Vagina (tissue), 2 donors: ENCODE results near the gene CTBP2. TPM values are rescaled to one million over a fixed set of nuclear protein-coding genes. Genes with fewer than 3 reads are reported as not detected.

Source experiments
- DNase-seq, 2 donors: peaks; one replicate each; pipeline ENCODE4 v3.0.0-alpha.2; 2017; ENCODE audit errors: extremely low spot score in 2 of 2
- H3K27ac ChIP-seq: fragments of 200-600 bp; sonication (generic); one replicate; pipeline ENCODE4 v1.5.1; 2019
- H3K27me3 ChIP-seq: fragments of 200-600 bp; sonication (generic); one replicate; pipeline ENCODE4 v1.5.1; 2019
- H3K36me3 ChIP-seq, 2 donors: fragments of 200-600 bp; sonication (generic); one replicate each; pipeline ENCODE4 v1.5.1; 2017 to 2019
- H3K4me1 ChIP-seq: fragments of 200-600 bp; sonication (generic); one replicate; pipeline ENCODE4 v1.5.1; 2019
- H3K4me3 ChIP-seq, 2 donors: fragments of 200-600 bp; sonication (generic); 1 replicate in 1 of 2; 2 replicates in 1 of 2; pipeline ENCODE4 v1.5.1; 2016 to 2019
- H3K9me3 ChIP-seq: fragments of 200-600 bp; sonication (generic); one replicate; pipeline ENCODE4 v1.5.1; 2019
- POLR2A ChIP-seq, 2 donors: fragments of 450-650 bp; IDR thresholded peaks; one replicate each; pipeline ENCODE4 v1.6.1; 2017; ENCODE audit warnings: antibody characterized with exemption in 2 of 2, mild to moderate bottlenecking in 2 of 2, moderate library complexity in 2 of 2
- POLR2AphosphoS5 ChIP-seq, 2 donors: sonication (generic); formaldehyde crosslinking; IDR thresholded peaks; one replicate each; pipeline ENCODE4 v1.9.0; 2017; ENCODE audit warnings: antibody characterized with exemption in 2 of 2, mild to moderate bottlenecking in 2 of 2, low read depth in 1 of 2; ENCODE audit not compliant: insufficient read depth in 1 of 2
- intact Hi-C: fragments of 100-400 bp; cut with DNase I; formaldehyde crosslinking; loops from one replicate; pipeline ENCODE4 v1.15.1; 2023
- total RNA-seq: library from RNA; depleted of rRNA; stranded (reverse); fragments of >200 nt; gene quantifications from one replicate; pipeline ENCODE4 v1.2.3, GENCODE V29; 2016
- TF ChIP-seq, protein P1 (sequence below), 3 experiments: fragments of 450-650 bp in 2 of 3; fragments of 200-600 bp in 1 of 3; sonication (generic) in 1 of 3; IDR thresholded peaks; one replicate each; pipeline ENCODE4 v1.5.1; 2017 to 2019; ENCODE audit warnings: antibody characterized with exemption in 3 of 3, mild to moderate bottlenecking in 2 of 3, moderate library complexity in 2 of 3

Gene CTBP2
- total RNA-seq, 1 donor from 2014 or later: 74.4 TPM

- TF ChIP-seq POLR2AphosphoS5 (IDR thresholded peaks at IDR 0.05; ENCODE audit: insufficient read depth in 1 of 2, low read depth in 1 of 2) (no peak), POLR2A (IDR thresholded peaks at IDR 0.05) (no peak)
- TF ChIP-seq, protein P1, sequence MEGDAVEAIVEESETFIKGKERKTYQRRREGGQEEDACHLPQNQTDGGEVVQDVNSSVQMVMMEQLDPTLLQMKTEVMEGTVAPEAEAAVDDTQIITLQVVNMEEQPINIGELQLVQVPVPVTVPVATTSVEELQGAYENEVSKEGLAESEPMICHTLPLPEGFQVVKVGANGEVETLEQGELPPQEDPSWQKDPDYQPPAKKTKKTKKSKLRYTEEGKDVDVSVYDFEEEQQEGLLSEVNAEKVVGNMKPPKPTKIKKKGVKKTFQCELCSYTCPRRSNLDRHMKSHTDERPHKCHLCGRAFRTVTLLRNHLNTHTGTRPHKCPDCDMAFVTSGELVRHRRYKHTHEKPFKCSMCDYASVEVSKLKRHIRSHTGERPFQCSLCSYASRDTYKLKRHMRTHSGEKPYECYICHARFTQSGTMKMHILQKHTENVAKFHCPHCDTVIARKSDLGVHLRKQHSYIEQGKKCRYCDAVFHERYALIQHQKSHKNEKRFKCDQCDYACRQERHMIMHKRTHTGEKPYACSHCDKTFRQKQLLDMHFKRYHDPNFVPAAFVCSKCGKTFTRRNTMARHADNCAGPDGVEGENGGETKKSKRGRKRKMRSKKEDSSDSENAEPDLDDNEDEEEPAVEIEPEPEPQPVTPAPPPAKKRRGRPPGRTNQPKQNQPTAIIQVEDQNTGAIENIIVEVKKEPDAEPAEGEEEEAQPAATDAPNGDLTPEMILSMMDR (IDR thresholded peaks at IDR 0.05): no peak
- no peak overlapping the region for H3K27ac ChIP-seq
- H3K9me3 ChIP-seq: no peaks in the 10 kb centered on the region
- peaks cover 92% of the 10 kb centered on the region for H3K4me1 ChIP-seq
- intact Hi-C loops: loop anchor here (5.0 kb wide), 1 partner anchor 83 kb away; no protein-coding TSS in a partner anchor
- H3K36me3 ChIP-seq: no peaks in the 10 kb centered on the region
- H3K27me3 ChIP-seq: no peaks in the 10 kb centered on the region
- no peak for DNase-seq
- no peak overlapping the region for H3K4me3 ChIP-seq
These were observed 14.7 kb downstream of the CTBP2 start for GRCh38 chr10:125145636-125146035.

DNA sequence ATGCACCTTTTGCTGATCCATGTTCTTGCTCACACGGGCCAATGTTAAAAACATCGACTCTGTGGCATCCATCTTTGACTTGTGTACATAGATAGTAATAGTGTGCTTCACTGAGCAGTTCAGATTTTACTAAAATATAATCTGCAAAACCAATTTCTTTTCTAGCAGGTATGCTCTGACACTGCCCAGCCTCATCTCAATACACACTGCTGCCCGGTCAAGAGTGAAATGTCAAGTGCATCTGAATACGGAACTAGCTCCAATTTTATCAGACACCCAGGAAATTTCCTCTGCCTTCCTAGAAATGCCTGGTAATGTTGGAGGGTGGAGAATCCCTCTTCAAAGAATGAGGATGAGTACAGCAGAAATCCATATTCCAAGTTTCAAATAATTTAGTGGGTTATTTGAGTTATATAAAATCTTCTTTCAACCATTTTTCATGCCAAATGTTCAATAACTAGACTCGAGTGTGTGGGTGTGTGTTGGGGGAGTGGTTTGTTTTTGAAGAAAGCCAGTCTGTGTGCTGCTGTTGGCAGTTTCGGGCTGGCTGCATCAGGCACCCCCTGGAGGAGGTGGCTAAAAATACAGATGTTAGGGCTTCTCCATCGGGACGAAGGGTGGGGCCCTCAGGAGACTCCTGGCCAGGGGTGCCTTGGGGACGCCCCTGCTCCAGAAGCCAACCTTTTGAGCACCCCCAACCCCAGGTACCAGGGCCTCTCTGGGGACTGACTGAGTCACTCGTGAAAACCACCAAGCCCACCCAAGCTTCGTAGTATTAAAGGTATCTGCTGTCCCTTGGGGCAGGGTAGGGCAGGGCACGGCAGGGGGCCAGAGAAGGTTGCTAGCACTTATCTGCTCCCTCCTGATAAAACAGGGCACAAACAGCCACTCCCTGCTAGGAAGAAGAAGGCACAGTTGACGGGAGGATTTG, 15.4 kb downstream of the CTBP2 start:
- TF ChIP-seq POLR2A (IDR thresholded peaks at IDR 0.05): no peak
- TF ChIP-seq, protein P1 (IDR thresholded peaks at IDR 0.05): no peak
- Histone ChIP-seq H3K9me3 (no peaks in the 10 kb centered on the region), H3K36me3 (no peaks in the 10 kb centered on the region), H3K27ac (no peak overlapping the region), H3K4me1 (peaks cover 85% of the 10 kb centered on the region), H3K4me3 (no peak overlapping the region), H3K27me3 (no peaks in the 10 kb centered on the region)
- DNase-seq: no peak
- intact Hi-C loops: loop anchor here (5.0 kb wide), 1 partner anchor 83 kb away; no protein-coding TSS in a partner anchor

DNA sequence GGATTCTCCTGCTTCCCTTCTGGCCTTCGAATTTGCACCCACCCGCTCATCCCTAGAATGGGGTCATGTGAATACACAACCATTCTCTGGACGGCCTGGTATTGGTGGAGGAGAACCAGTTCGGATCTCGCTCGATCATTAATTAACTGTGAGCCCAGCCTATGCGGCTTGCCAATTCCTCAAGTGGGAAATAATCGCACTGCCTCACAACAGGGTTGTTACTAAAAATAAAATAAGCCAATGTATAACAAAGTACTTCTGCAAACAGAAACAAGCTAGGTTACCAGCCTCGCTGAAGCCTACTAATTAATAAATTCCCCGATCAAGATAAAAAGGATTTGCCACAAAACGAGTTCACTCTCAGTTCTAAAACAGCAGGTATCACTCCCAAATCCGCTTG, 16.2 kb downstream of the CTBP2 start:
- Histone ChIP-seq H3K9me3 (no peaks in the 10 kb centered on the region), H3K4me1 (peaks cover 78% of the 10 kb centered on the region), H3K27ac (no peak overlapping the region), H3K36me3 (no peaks in the 10 kb centered on the region), H3K4me3 (no peak overlapping the region), H3K27me3 (no peaks in the 10 kb centered on the region)
- no peak for DNase-seq
- TF ChIP-seq, protein P1 (IDR thresholded peaks at IDR 0.05): no peak
- TF ChIP-seq POLR2AphosphoS5 (IDR thresholded peaks at IDR 0.05; ENCODE audit: insufficient read depth in 1 of 2, low read depth in 1 of 2): no peak
- intact Hi-C loops: no loop called here

- peaks cover 77% of the 10 kb centered on the region for H3K4me1 ChIP-seq
- no peaks in the 10 kb centered on the region for H3K36me3 ChIP-seq
- H3K27ac ChIP-seq: no peak overlapping the region
- H3K27me3 ChIP-seq: no peaks in the 10 kb centered on the region
- TF ChIP-seq POLR2A (IDR thresholded peaks at IDR 0.05): no peak
- intact Hi-C loops: no loop called here
- H3K9me3 ChIP-seq: no peaks in the 10 kb centered on the region
- H3K4me3 ChIP-seq: no peak overlapping the region
- DNase-seq: no peak
These were observed 17.4 kb downstream of the CTBP2 start for GRCh38 chr10:125142946-125143345.

GRCh38 chr10:125141860-125142484, 18.4 kb downstream of the CTBP2 start:
- Histone ChIP-seq H3K27ac (no peak overlapping the region), H3K9me3 (no peaks in the 10 kb centered on the region), H3K36me3 (no peaks in the 10 kb centered on the region), H3K4me1 (peaks cover 74% of the 10 kb centered on the region), H3K4me3 (no peak overlapping the region), H3K27me3 (no peaks in the 10 kb centered on the region)
- intact Hi-C loops: no loop called here
- no peak for TF ChIP-seq POLR2A (IDR thresholded peaks at IDR 0.05)
- TF ChIP-seq POLR2AphosphoS5 (IDR thresholded peaks at IDR 0.05; ENCODE audit: insufficient read depth in 1 of 2, low read depth in 1 of 2): no peak
- TF ChIP-seq, protein P1 (IDR thresholded peaks at IDR 0.05): no peak
- no peak for DNase-seq
